Measurements from ENCODE around the gene ADAM8.

DNA sequence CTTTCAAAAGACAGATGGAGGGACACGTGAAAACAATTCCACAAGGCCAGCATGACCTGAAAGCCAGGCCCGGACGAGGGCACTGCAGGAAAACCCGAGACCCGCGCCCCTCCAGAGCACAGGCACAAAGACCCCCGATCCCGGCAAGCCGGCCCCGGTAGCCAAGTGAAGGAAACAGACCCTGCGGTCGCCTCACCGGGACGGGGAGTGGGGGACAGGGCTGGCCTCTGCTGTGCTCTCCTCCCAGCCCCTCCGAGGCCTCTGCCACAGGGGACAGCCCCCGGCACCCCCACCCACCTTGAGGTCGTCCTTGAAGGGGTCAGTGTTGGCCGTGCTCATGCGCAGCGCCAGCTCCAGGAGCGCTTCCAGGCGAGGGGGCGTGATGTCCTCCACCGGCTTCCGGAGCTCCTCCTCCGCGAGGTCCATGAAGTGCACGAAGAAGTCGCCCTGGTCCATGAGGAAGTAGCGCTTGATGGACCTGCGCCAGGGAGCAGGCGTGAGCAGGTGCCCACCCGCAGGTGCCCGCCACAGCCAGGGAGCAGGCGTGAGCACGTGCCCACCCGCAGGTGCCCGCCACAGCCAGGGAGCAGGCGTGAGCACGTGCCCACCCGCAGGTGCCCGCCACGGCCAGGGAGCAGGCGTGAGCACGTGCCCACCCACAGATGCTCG is 11.3 kb upstream of the ADAM8 start:
- TF ChIP-seq EZH2 (IDR thresholded peaks at IDR 0.05; ENCODE audit: low read length, missing control alignments) = no peak
- TF ChIP-seq, protein P1, sequence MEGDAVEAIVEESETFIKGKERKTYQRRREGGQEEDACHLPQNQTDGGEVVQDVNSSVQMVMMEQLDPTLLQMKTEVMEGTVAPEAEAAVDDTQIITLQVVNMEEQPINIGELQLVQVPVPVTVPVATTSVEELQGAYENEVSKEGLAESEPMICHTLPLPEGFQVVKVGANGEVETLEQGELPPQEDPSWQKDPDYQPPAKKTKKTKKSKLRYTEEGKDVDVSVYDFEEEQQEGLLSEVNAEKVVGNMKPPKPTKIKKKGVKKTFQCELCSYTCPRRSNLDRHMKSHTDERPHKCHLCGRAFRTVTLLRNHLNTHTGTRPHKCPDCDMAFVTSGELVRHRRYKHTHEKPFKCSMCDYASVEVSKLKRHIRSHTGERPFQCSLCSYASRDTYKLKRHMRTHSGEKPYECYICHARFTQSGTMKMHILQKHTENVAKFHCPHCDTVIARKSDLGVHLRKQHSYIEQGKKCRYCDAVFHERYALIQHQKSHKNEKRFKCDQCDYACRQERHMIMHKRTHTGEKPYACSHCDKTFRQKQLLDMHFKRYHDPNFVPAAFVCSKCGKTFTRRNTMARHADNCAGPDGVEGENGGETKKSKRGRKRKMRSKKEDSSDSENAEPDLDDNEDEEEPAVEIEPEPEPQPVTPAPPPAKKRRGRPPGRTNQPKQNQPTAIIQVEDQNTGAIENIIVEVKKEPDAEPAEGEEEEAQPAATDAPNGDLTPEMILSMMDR (conservative IDR thresholded peaks at IDR 0.05 in 1 of 2, IDR thresholded peaks at IDR 0.05 in 1 of 2; ENCODE audit: low read depth in 1 of 2, low read length in 2 of 2) = no peak
